ENCODE results near the gene CTXND2. TPM values are rescaled to one million over a fixed set of nuclear protein-coding genes. Genes with fewer than 3 reads are reported as not detected.

The CTXND2 gene
- polyA plus RNA-seq, 1 donor (not counting 4 experiments of a cell fraction or from before 2014, with no cell fraction given), result not detected

GRCh38 chr1:150872572-150872971 lies 14.4 kb upstream of the CTXND2 start:
- H3K27ac ChIP-seq (ENCODE audit: control insufficient read depth, insufficient read depth, low read length), result no peak overlapping the region
- peaks cover 12% of the 10 kb centered on the region for H3K4me1 ChIP-seq (ENCODE audit: control insufficient read depth, extremely low read depth, insufficient read depth, low read length)
- H3K4me3 ChIP-seq (ENCODE audit: control insufficient read depth in 2 of 3, extremely low read depth in 1 of 3, insufficient read depth in 2 of 3, low read depth in 1 of 3, low read length in 3 of 3), result no peak overlapping the region
- FAIRE-seq (no peak), DNase-seq (ENCODE audit: low read depth, low spot score) (no peak)
- H3K79me2 ChIP-seq (ENCODE audit: control insufficient read depth, insufficient read depth, low read length), result peaks cover 46% of the 10 kb centered on the region
- H3K36me3 ChIP-seq (ENCODE audit: control insufficient read depth in 2 of 2, extremely low read depth in 1 of 2, insufficient read depth in 2 of 2, low read length in 2 of 2), result peaks cover 2 to 4% of the 10 kb centered on the region in 2 experiments
- no peak overlapping the region for H2AFZ ChIP-seq (ENCODE audit: control insufficient read depth, low read length)
- no peak overlapping the region for H3K4me2 ChIP-seq (ENCODE audit: control insufficient read depth, extremely low read depth, insufficient read depth, low read depth, low read length)
- H3K27me3 ChIP-seq (ENCODE audit: control insufficient read depth, extremely low read depth, insufficient read depth, low read length), result no peaks in the 10 kb centered on the region
- H3K9ac ChIP-seq (ENCODE audit: control insufficient read depth, extremely low read depth, insufficient read depth, low read length), result no peak overlapping the region
- dilution Hi-C loops (cut with MboI; ENCODE audit: extremely low pct_ligation_motif_present, low sequenced_read_pairs), result no loop called here
- no peak for TF ChIP-seq EZH2 (IDR thresholded peaks at IDR 0.05; ENCODE audit: low read length)
- TF ChIP-seq, protein P1, sequence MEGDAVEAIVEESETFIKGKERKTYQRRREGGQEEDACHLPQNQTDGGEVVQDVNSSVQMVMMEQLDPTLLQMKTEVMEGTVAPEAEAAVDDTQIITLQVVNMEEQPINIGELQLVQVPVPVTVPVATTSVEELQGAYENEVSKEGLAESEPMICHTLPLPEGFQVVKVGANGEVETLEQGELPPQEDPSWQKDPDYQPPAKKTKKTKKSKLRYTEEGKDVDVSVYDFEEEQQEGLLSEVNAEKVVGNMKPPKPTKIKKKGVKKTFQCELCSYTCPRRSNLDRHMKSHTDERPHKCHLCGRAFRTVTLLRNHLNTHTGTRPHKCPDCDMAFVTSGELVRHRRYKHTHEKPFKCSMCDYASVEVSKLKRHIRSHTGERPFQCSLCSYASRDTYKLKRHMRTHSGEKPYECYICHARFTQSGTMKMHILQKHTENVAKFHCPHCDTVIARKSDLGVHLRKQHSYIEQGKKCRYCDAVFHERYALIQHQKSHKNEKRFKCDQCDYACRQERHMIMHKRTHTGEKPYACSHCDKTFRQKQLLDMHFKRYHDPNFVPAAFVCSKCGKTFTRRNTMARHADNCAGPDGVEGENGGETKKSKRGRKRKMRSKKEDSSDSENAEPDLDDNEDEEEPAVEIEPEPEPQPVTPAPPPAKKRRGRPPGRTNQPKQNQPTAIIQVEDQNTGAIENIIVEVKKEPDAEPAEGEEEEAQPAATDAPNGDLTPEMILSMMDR (optimal IDR thresholded peaks at IDR 0.05 in 1 of 3, IDR thresholded peaks at IDR 0.05 in 1 of 3, conservative IDR thresholded peaks at IDR 0.05 in 1 of 3; ENCODE audit: extremely low read depth in 1 of 3, insufficient read depth in 2 of 3, low read length in 3 of 3), result no peak
- H4K20me1 ChIP-seq (ENCODE audit: control insufficient read depth, extremely low read depth, insufficient read depth, low read length), result no peaks in the 10 kb centered on the region
- no peaks in the 10 kb centered on the region for H3K9me3 ChIP-seq (ENCODE audit: control insufficient read depth, low read depth, low read length)
- no peaks in the 10 kb centered on the region for H3K9me1 ChIP-seq (ENCODE audit: control insufficient read depth, extremely low read depth, insufficient read depth, low read length)

GRCh38 chr1:150873521-150873920 lies 13.4 kb upstream of the CTXND2 start:
- Histone ChIP-seq H3K27ac (ENCODE audit: control insufficient read depth, insufficient read depth, low read length) (no peak overlapping the region), H3K36me3 (ENCODE audit: control insufficient read depth in 2 of 2, extremely low read depth in 1 of 2, insufficient read depth in 2 of 2, low read length in 2 of 2) (peaks cover 2 to 4% of the 10 kb centered on the region in 2 experiments), H3K79me2 (ENCODE audit: control insufficient read depth, insufficient read depth, low read length) (peaks cover 42% of the 10 kb centered on the region), H4K20me1 (ENCODE audit: control insufficient read depth, extremely low read depth, insufficient read depth, low read length) (no peaks in the 10 kb centered on the region), H3K4me1 (ENCODE audit: control insufficient read depth, extremely low read depth, insufficient read depth, low read length) (peaks cover 12% of the 10 kb centered on the region), H3K4me2 (ENCODE audit: control insufficient read depth, extremely low read depth, insufficient read depth, low read depth, low read length) (no peak overlapping the region), H3K9ac (ENCODE audit: control insufficient read depth, extremely low read depth, insufficient read depth, low read length) (no peak overlapping the region), H3K9me3 (ENCODE audit: control insufficient read depth, low read depth, low read length) (no peaks in the 10 kb centered on the region), H2AFZ (ENCODE audit: control insufficient read depth, low read length) (no peak overlapping the region), H3K9me1 (ENCODE audit: control insufficient read depth, extremely low read depth, insufficient read depth, low read length) (no peaks in the 10 kb centered on the region), H3K4me3 (ENCODE audit: control insufficient read depth in 2 of 3, extremely low read depth in 1 of 3, insufficient read depth in 2 of 3, low read depth in 1 of 3, low read length in 3 of 3) (no peak overlapping the region), H3K27me3 (ENCODE audit: control insufficient read depth, extremely low read depth, insufficient read depth, low read length) (no peaks in the 10 kb centered on the region)
- FAIRE-seq, result no peak
- no peak for TF ChIP-seq EZH2 (IDR thresholded peaks at IDR 0.05; ENCODE audit: low read length)
- TF ChIP-seq, protein P1 (optimal IDR thresholded peaks at IDR 0.05 in 1 of 3, IDR thresholded peaks at IDR 0.05 in 1 of 3, conservative IDR thresholded peaks at IDR 0.05 in 1 of 3; ENCODE audit: extremely low read depth in 1 of 3, insufficient read depth in 2 of 3, low read length in 3 of 3), result no peak
- dilution Hi-C loops (cut with MboI; ENCODE audit: extremely low pct_ligation_motif_present, low sequenced_read_pairs), result no loop called here
- no peak for DNase-seq (ENCODE audit: low read depth, low spot score)

All from keratinocyte (primary cell).